Vagina (tissue), 2 donors: ENCODE data around the gene SCAF4. TPM values are rescaled to one million over a fixed set of nuclear protein-coding genes. Genes with fewer than 3 reads are reported as not detected.

ENCODE experiments used
- DNase-seq, 2 donors: peaks; one replicate each; pipeline ENCODE4 v3.0.0-alpha.2; 2017; ENCODE audit errors: extremely low spot score in 2 of 2
- H3K27ac ChIP-seq: fragments of 200-600 bp; sonication (generic); one replicate; pipeline ENCODE4 v1.5.1; 2019
- H3K27me3 ChIP-seq: fragments of 200-600 bp; sonication (generic); one replicate; pipeline ENCODE4 v1.5.1; 2019
- H3K36me3 ChIP-seq, 2 donors: fragments of 200-600 bp; sonication (generic); one replicate each; pipeline ENCODE4 v1.5.1; 2017 to 2019
- H3K4me1 ChIP-seq: fragments of 200-600 bp; sonication (generic); one replicate; pipeline ENCODE4 v1.5.1; 2019
- H3K4me3 ChIP-seq, 2 donors: fragments of 200-600 bp; sonication (generic); 1 replicate in 1 of 2; 2 replicates in 1 of 2; pipeline ENCODE4 v1.5.1; 2016 to 2019
- H3K9me3 ChIP-seq: fragments of 200-600 bp; sonication (generic); one replicate; pipeline ENCODE4 v1.5.1; 2019
- POLR2A ChIP-seq, 2 donors: fragments of 450-650 bp; IDR thresholded peaks; one replicate each; pipeline ENCODE4 v1.6.1; 2017; ENCODE audit warnings: antibody characterized with exemption in 2 of 2, mild to moderate bottlenecking in 2 of 2, moderate library complexity in 2 of 2
- POLR2AphosphoS5 ChIP-seq, 2 donors: sonication (generic); formaldehyde crosslinking; IDR thresholded peaks; one replicate each; pipeline ENCODE4 v1.9.0; 2017; ENCODE audit warnings: antibody characterized with exemption in 2 of 2, mild to moderate bottlenecking in 2 of 2, low read depth in 1 of 2; ENCODE audit not compliant: insufficient read depth in 1 of 2
- intact Hi-C: fragments of 100-400 bp; cut with DNase I; formaldehyde crosslinking; loops from one replicate; pipeline ENCODE4 v1.15.1; 2023
- total RNA-seq: library from RNA; depleted of rRNA; stranded (reverse); fragments of >200 nt; gene quantifications from one replicate; pipeline ENCODE4 v1.2.3, GENCODE V29; 2016
- TF ChIP-seq, protein P1 (sequence below), 3 experiments: fragments of 450-650 bp in 2 of 3; fragments of 200-600 bp in 1 of 3; sonication (generic) in 1 of 3; IDR thresholded peaks; one replicate each; pipeline ENCODE4 v1.5.1; 2017 to 2019; ENCODE audit warnings: antibody characterized with exemption in 3 of 3, mild to moderate bottlenecking in 2 of 3, moderate library complexity in 2 of 3

The SCAF4 gene
- total RNA-seq, 1 donor from 2014 or later, result 23.1 TPM

DNA sequence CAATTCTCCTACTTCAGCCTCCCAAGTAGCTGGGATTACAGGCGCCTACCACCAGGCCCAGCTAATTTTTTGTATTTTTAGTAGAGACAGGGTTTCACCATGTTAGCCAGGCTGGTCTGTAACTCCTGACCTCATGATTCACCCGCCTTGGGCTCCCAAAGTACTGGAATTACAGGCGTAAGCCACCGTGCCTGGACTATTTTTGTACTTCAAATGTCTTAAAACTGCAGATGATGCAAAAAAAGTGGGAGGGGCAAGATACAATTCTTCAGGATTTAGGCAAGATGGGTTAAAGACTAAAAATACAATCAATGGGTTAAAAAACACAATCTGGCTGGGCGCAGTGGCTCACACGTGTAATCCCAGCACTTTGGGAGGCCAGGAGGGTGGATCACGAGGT is 4.7 kb downstream of the SCAF4 start:
- DNase-seq, result no peak
- H3K9me3 ChIP-seq, result no peaks in the 10 kb centered on the region
- TF ChIP-seq POLR2AphosphoS5 (IDR thresholded peaks at IDR 0.05; ENCODE audit: insufficient read depth in 1 of 2, low read depth in 1 of 2) (no peak), POLR2A (IDR thresholded peaks at IDR 0.05) (no peak)
- TF ChIP-seq, protein P1, sequence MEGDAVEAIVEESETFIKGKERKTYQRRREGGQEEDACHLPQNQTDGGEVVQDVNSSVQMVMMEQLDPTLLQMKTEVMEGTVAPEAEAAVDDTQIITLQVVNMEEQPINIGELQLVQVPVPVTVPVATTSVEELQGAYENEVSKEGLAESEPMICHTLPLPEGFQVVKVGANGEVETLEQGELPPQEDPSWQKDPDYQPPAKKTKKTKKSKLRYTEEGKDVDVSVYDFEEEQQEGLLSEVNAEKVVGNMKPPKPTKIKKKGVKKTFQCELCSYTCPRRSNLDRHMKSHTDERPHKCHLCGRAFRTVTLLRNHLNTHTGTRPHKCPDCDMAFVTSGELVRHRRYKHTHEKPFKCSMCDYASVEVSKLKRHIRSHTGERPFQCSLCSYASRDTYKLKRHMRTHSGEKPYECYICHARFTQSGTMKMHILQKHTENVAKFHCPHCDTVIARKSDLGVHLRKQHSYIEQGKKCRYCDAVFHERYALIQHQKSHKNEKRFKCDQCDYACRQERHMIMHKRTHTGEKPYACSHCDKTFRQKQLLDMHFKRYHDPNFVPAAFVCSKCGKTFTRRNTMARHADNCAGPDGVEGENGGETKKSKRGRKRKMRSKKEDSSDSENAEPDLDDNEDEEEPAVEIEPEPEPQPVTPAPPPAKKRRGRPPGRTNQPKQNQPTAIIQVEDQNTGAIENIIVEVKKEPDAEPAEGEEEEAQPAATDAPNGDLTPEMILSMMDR (IDR thresholded peaks at IDR 0.05), result no peak
- no peaks in the 10 kb centered on the region for H3K27me3 ChIP-seq
- H3K36me3 ChIP-seq, result no peaks in the 10 kb centered on the region
- H3K27ac ChIP-seq, result no peak overlapping the region
- H3K4me3 ChIP-seq, result no peak overlapping the region
- peaks cover 53% of the 10 kb centered on the region for H3K4me1 ChIP-seq
- intact Hi-C loops, result no loop called here

DNA sequence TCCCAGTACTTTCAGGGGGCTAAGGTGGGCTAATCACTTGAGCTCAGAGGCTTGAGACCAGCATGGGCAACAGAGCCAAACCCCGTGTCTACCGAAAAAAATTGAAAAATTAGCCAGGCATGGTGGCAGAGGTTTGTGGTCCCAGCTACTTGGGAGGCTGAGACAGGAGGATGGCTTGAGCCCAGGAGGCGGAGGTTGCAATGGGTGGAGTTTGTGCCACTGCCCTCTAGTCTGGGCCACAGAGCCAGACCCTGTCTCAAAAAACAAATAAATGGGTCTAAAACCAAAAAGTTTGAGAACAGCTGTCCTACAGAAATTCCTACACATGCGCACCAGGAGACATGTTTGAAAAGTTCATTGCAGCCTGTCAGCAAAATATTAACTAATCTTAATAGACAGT is 5.5 kb downstream of the SCAF4 start:
- intact Hi-C loops, result no loop called here
- DNase-seq, result no peak
- Histone ChIP-seq H3K27ac (no peak overlapping the region), H3K4me3 (no peak overlapping the region), H3K36me3 (no peaks in the 10 kb centered on the region), H3K9me3 (no peaks in the 10 kb centered on the region), H3K4me1 (peaks cover 61% of the 10 kb centered on the region), H3K27me3 (no peaks in the 10 kb centered on the region)
- TF ChIP-seq, protein P1 (IDR thresholded peaks at IDR 0.05), result no peak
- TF ChIP-seq POLR2AphosphoS5 (IDR thresholded peaks at IDR 0.05; ENCODE audit: insufficient read depth in 1 of 2, low read depth in 1 of 2) (no peak), POLR2A (IDR thresholded peaks at IDR 0.05) (no peak)

DNA sequence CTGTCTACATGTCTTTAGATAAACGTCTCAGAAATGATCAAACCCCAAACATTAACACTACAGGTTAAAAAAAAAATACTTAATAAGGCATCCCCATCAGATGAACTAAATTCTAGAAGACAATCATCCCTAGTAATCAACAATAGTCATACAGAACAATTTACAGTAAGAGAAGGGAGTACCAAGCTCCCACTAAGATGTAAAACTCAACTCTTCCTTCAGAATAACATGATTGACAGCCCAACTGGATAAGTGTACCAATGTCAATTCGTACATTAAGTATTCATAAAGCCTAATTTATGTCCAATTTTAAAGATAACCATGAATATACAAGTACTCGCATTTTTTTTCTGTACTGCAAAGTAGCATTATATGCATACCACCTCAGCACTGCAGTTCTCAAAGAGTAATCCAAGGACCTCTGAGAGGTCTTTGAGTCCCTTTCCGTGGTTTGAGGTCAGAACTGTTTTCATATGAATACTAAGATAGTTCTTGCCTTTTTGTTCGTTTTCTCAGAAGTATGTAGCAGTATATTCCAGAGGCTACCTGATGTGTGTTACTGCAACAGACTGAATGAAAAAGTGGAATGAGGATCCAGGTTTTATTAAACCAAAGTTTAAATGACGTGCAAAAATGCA is 6.6 kb downstream of the SCAF4 start:
- Histone ChIP-seq H3K36me3 (no peaks in the 10 kb centered on the region), H3K27me3 (no peaks in the 10 kb centered on the region), H3K27ac (no peak overlapping the region), H3K9me3 (no peaks in the 10 kb centered on the region), H3K4me3 (no peak overlapping the region), H3K4me1 (peaks cover 68% of the 10 kb centered on the region)
- intact Hi-C loops, result no loop called here
- DNase-seq, result no peak
- TF ChIP-seq, protein P1 (IDR thresholded peaks at IDR 0.05), result no peak
- no peak for TF ChIP-seq POLR2A (IDR thresholded peaks at IDR 0.05)
- no peak for TF ChIP-seq POLR2AphosphoS5 (IDR thresholded peaks at IDR 0.05; ENCODE audit: insufficient read depth in 1 of 2, low read depth in 1 of 2)

DNA sequence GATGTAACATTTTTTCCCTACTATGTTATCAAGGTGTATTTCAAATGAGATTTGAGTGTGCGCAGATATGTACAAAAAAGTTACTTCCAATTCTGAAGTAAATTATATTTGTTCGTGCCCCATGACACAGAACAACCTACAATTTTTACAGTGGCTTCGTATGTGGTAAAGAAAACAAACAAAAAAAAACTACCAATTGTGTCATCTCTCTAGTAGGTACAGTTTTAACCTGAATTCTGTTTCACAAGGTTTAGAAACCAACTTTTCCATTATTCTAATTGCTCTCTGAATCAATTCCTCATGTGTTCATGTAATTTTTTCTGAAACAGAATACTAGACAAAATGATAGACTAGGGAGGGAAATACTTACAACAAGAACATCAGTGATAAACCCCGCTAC is 7.4 kb downstream of the SCAF4 start:
- H3K27ac ChIP-seq, result no peak overlapping the region
- TF ChIP-seq, protein P1 (IDR thresholded peaks at IDR 0.05), result no peak
- TF ChIP-seq POLR2A (IDR thresholded peaks at IDR 0.05), result no peak
- no peak for TF ChIP-seq POLR2AphosphoS5 (IDR thresholded peaks at IDR 0.05; ENCODE audit: insufficient read depth in 1 of 2, low read depth in 1 of 2)
- no peak for DNase-seq
- intact Hi-C loops, result no loop called here
- peaks cover 61% of the 10 kb centered on the region for H3K4me1 ChIP-seq
- no peak overlapping the region for H3K4me3 ChIP-seq
- H3K9me3 ChIP-seq, result no peaks in the 10 kb centered on the region
- H3K36me3 ChIP-seq, result no peaks in the 10 kb centered on the region
- no peaks in the 10 kb centered on the region for H3K27me3 ChIP-seq

DNA sequence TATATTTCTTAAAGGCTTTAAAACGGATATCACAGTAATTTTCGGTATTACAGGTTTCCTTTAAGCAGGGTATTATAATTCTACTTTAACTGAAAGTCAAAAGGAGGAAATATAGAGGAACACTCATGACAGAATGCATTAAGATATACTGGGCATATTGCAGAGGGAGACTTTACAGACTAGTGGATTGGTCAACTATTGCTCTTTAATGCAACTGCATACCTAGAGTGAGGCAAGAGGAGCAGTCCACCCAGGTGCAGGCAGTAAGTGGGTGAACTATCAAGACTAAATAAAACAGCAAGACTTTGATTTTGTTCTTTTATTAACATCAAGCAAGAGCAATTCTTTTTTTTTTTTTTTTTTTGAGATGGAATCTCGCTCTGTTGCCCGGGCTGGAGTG is 10.5 kb downstream of the SCAF4 start:
- H3K4me1 ChIP-seq, result peaks cover 44% of the 10 kb centered on the region
- no peak for DNase-seq
- no peaks in the 10 kb centered on the region for H3K9me3 ChIP-seq
- no peaks in the 10 kb centered on the region for H3K36me3 ChIP-seq
- no peak overlapping the region for H3K27ac ChIP-seq
- no peak overlapping the region for H3K4me3 ChIP-seq
- intact Hi-C loops, result no loop called here
- TF ChIP-seq POLR2AphosphoS5 (IDR thresholded peaks at IDR 0.05; ENCODE audit: insufficient read depth in 1 of 2, low read depth in 1 of 2) (no peak), POLR2A (IDR thresholded peaks at IDR 0.05) (no peak)
- TF ChIP-seq, protein P1 (IDR thresholded peaks at IDR 0.05), result no peak
- no peaks in the 10 kb centered on the region for H3K27me3 ChIP-seq
